Transverse colon (tissue), 4 donors: Measurements from ENCODE around the gene OR5B21. TPM values are rescaled to one million over a fixed set of nuclear protein-coding genes. Genes with fewer than 3 reads are reported as not detected.

Experiments
- DNase-seq: peaks from one replicate; pipeline ENCODE4 v3.0.0-alpha.2; 2019
- H3K27ac ChIP-seq, 4 donors: fragments of 200-600 bp; sonication (generic); 2 replicates each; pipeline ENCODE4 v1.5.1; 2016 to 2018; ENCODE audit warnings: inconsistent platforms in 4 of 4
- H3K27me3 ChIP-seq: fragments of 200-600 bp; sonication (generic); 2 replicates; pipeline ENCODE4 v1.5.1; 2017; ENCODE audit warnings: inconsistent platforms
- H3K36me3 ChIP-seq, 4 donors: fragments of 200-600 bp; sonication (generic); 2 replicates each; pipeline ENCODE4 v1.5.1; 2017 to 2019; ENCODE audit warnings: inconsistent platforms in 4 of 4
- H3K4me1 ChIP-seq, 4 donors: fragments of 200-600 bp; sonication (generic); 2 replicates each; pipeline ENCODE4 v1.5.1; 2017 to 2020; ENCODE audit warnings: inconsistent platforms in 4 of 4
- H3K4me3 ChIP-seq, 4 donors: fragments of 200-600 bp; sonication (generic); 1 replicate in 1 of 4; 2 replicates in 3 of 4; pipeline versions ENCODE4 v1.5.1 to v1.6.1; 2017 to 2019; ENCODE audit warnings: inconsistent platforms in 4 of 4
- H3K9me3 ChIP-seq, 2 donors: fragments of 200-600 bp; sonication (generic); 2 replicates each; pipeline ENCODE4 v1.5.1; 2017 to 2019; ENCODE audit warnings: inconsistent platforms in 2 of 2
- CTCF ChIP-seq, 5 experiments: fragments of 200-600 bp in 3 of 5; fragments of 450-650 bp in 2 of 5; sonication (generic) in 3 of 5; IDR thresholded peaks; 1 replicate in 2 of 5; 2 replicates in 3 of 5; pipeline ENCODE4 v1.5.1; 2016 to 2017; ENCODE audit warnings: antibody characterized with exemption in 5 of 5, inconsistent platforms in 3 of 5, mild to moderate bottlenecking in 2 of 5, moderate library complexity in 1 of 5
- EP300 ChIP-seq: sonication (generic); formaldehyde crosslinking; IDR thresholded peaks from one replicate; pipeline ENCODE4 v1.6.1; 2017; ENCODE audit warnings: antibody characterized with exemption, low read depth
- POLR2A ChIP-seq: fragments of 450-650 bp; IDR thresholded peaks from one replicate; pipeline ENCODE4 v1.6.1; 2016; ENCODE audit warnings: antibody characterized with exemption, mild to moderate bottlenecking, moderate library complexity
- POLR2AphosphoS5 ChIP-seq, 3 donors: sonication (generic); formaldehyde crosslinking; IDR thresholded peaks; one replicate each; pipeline ENCODE4 v1.6.1; 2016; ENCODE audit warnings: antibody characterized with exemption in 3 of 3
- WGBS, 2 donors: methylation state at CpG; one replicate each; pipeline ENCODE4 v1.1.5; 2018; ENCODE audit warnings: low coverage in 1 of 2; 5-methylcytosine and 5-hydroxymethylcytosine counted together
- in situ Hi-C, 4 donors: fragments of 200-750 bp; cut with MboI; loops; one replicate each; pipeline versions ENCODE4 v1.15.0 to v1.15.1; 2017; ENCODE audit warnings: low sequenced_read_pairs in 3 of 4, low pct_ligation_motif_present in 1 of 4, low pct_unique_long_range_greater_than_20kb in 1 of 4
- intact Hi-C: fragments of 100-400 bp; cut with DNase I; formaldehyde crosslinking; loops from one replicate; pipeline ENCODE4 v1.15.1; 2023; ENCODE audit warnings: low total_unique reads
- total RNA-seq, 4 donors: library from RNA; depleted of rRNA; stranded (reverse); fragments of >200 nt; gene quantifications; one replicate each; pipeline ENCODE4 v1.1.0, GENCODE V29; 2016

OR5B21 gene
- total RNA-seq, 4 donors from 2014 or later = not detected

- H3K36me3 ChIP-seq = peaks cover 0 to 12% (median 0%) of the 10 kb centered on the region in 4 donors
- intact Hi-C loops (no loop called here), in situ Hi-C loops (loop anchor here (25.0 kb wide), 3 partner anchors 687 to 1062 kb away; partner anchors contain the start of gene RTN4RL2 (in 1 of the 4))
- H3K27ac ChIP-seq = peak overlapping the region; percentile 3 to 33 (median 8)
- H3K27me3 ChIP-seq = no peaks in the 10 kb centered on the region
- DNase-seq = peak; percentile 61
- H3K4me3 ChIP-seq = no peak overlapping the region
- H3K9me3 ChIP-seq = no peaks in the 10 kb centered on the region
- peak; percentile 64 to 69 (median 66) for TF ChIP-seq CTCF (IDR thresholded peaks at IDR 0.05)
- no peak for TF ChIP-seq POLR2AphosphoS5 (IDR thresholded peaks at IDR 0.05)
- TF ChIP-seq EP300 = no peak
- TF ChIP-seq POLR2A = no peak
- H3K4me1 ChIP-seq = peaks cover 0 to 23% (median 8%) of the 10 kb centered on the region in 4 donors
- 22 to 33% methylated on average over 5 to 7 of the region's 7 CpGs for WGBS, 2 donors
These were observed 16.5 kb upstream of the OR5B21 start for GRCh38 chr11:58524232-58525036.

- Histone ChIP-seq H3K27me3 (peaks cover 4% of the 10 kb centered on the region), H3K9me3 (no peaks in the 10 kb centered on the region), H3K36me3 (no peaks in the 10 kb centered on the region), H3K4me1 (no peaks in the 10 kb centered on the region), H3K27ac (no peak overlapping the region), H3K4me3 (no peak overlapping the region)
- in situ Hi-C loops = loop anchor here (25.0 kb wide), 3 partner anchors 677 to 1052 kb away; partner anchors contain the start of gene RTN4RL2 (in 1 of the 4)
- intact Hi-C loops = no loop called here
- WGBS, 2 donors = 34% methylated on average over 5 of the region's 5 CpGs; no CpG with 5 or more reads in 1 of the 2 donors
- no peak for TF ChIP-seq POLR2A
- peak; percentile 45 to 63 (median 57) for TF ChIP-seq CTCF (IDR thresholded peaks at IDR 0.05)
- DNase-seq = peak; percentile 14
These were observed 6.0 kb upstream of the OR5B21 start for GRCh38 chr11:58513747-58514367.

- no peak for DNase-seq
- Histone ChIP-seq H3K4me1 (no peaks in the 10 kb centered on the region), H3K4me3 (no peak overlapping the region), H3K27ac (no peak overlapping the region), H3K9me3 (no peaks in the 10 kb centered on the region), H3K27me3 (peaks cover 4% of the 10 kb centered on the region), H3K36me3 (no peaks in the 10 kb centered on the region)
- no peak for TF ChIP-seq POLR2A
- intact Hi-C loops (no loop called here), in situ Hi-C loops (loop anchor here (25.0 kb wide), 3 partner anchors 674 to 1049 kb away; partner anchors contain the start of gene RTN4RL2 (in 1 of the 4))
- WGBS, 2 donors = 89 to 95% methylated on average over 3 of the region's 3 CpGs
These were observed 3.7 kb upstream of the OR5B21 start for GRCh38 chr11:58511636-58512035.

- no peak for TF ChIP-seq EP300
- no peak for TF ChIP-seq POLR2AphosphoS5 (IDR thresholded peaks at IDR 0.05)
- no peak for TF ChIP-seq CTCF (IDR thresholded peaks at IDR 0.05)
- TF ChIP-seq POLR2A = no peak
- in situ Hi-C loops = loop anchor here (25.0 kb wide), 3 partner anchors 672 to 1047 kb away; partner anchors contain the start of gene RTN4RL2 (in 1 of the 4)
- Histone ChIP-seq H3K27me3 (no peaks in the 10 kb centered on the region), H3K36me3 (no peaks in the 10 kb centered on the region), H3K27ac (no peak overlapping the region), H3K4me3 (no peak overlapping the region), H3K9me3 (no peaks in the 10 kb centered on the region), H3K4me1 (no peaks in the 10 kb centered on the region)
- DNase-seq = no peak
- intact Hi-C loops = no loop called here
- 74% methylated on average over 1 of the region's 1 CpG; no CpG with 5 or more reads in 1 of the 2 donors for WGBS, 2 donors
These were observed 1.8 kb upstream of the OR5B21 start for GRCh38 chr11:58509748-58510147.
